Inflammatory macrophage treated with lipopolysaccharide for 4 hours (primary cell): ENCODE measurements around the gene LYRM2.
"Not testable (repeated sequence)": the region's sequence is repeated elsewhere in the genome, so short reads cannot be mapped to it uniquely, and the experiment has no call there.

Experiments used
- DNase-seq: peaks from one replicate; pipeline ENCODE4 v3.0.0-alpha.2; 2020

LYRM2 gene

DNA sequence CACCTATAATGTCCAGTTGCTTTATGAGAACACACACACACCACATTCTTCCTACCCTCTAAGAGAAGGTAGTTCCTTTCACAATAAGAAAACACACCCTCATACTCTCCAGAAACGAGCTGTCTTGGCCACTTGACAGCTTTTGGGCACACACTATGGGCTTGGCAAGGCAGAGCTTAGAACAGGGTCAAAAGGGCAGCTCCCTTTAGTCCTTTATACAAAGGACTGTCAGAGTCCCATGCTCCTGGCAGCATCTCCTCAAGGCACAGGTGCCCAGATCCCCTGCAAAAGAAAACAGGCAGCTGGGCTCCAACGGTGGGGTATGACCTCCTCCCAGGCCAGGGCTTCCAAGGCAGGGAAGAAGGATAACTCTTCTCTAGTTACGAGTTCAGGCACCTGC lies 4.9 kb upstream of the LYRM2 start:
- no peak for DNase-seq

DNA sequence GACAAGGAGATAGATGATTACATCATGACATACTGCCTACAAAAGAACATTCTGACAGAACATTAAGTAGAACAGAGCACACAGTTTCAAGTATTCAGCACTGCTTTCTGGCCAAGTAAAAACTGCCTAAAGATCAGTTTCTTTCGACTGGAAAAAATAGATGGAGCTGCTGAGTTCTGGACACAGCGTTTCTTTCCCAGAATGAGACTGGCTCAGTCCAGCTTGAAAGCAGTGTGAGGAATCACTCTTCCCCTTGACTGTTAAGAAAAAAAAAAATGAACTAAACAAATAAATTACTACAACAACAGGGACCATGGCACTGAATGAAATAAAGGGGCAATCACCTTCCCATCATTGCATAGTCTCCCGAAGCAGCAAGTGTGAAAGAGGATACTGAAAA lies 4.4 kb upstream of the LYRM2 start:
- DNase-seq: no peak

- DNase-seq: not testable (repeated sequence)
Measured at GRCh38 chr6:89641581-89641980, 3.0 kb upstream of the LYRM2 start.

GRCh38 chr6:89640804-89641203 lies 2.3 kb upstream of the LYRM2 start:
- no peak for DNase-seq

GRCh38 chr6:89637960-89638319 lies 607 bp downstream of the LYRM2 start:
- DNase-seq: no peak

- DNase-seq: not testable (repeated sequence)
Measured at GRCh38 chr6:89636412-89636811, 2.1 kb downstream of the LYRM2 start.

DNA sequence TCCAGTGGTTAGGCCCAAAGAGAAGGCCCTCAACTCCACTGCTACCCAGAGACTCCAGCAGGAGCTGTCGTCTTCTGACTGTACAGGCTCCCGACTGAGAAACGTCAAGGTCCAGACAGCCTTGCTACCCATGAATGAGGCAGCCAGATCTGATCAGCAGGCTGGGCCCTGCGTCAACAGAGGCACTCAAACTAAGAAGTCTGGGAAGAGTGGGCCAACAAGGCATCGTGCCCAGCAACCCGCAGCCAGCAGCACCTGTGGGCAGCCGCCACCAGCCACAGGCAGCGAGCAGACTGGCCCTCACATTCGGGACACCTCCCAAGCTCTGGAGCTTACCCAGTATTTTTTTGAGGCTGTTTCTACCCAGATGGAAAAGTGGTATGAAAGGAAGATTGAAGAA lies 8.1 kb downstream of the LYRM2 start:
- no peak for DNase-seq

DNA sequence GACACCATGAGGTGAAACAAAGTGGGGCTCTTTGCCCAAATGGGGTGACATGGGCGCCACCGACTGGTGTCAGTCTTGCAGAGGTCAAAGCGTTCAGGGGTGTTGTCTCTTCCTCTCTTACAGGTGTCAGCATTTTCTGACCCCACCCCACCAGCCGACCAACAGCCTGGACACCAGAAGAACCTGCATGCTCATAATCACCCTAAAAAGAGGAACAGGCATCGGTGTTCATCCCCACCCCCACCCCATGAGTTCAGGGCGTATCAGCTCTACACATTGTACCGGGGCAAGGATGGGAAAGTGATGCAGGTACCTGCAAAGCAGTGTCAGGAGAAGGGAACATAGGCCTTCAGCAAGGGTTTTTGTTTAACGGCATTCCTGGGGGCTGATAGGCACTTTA lies 14.8 kb downstream of the LYRM2 start:
- DNase-seq: no peak

GRCh38 chr6:89619567-89619966 lies 19.0 kb downstream of the LYRM2 start:
- DNase-seq: no peak

DNA sequence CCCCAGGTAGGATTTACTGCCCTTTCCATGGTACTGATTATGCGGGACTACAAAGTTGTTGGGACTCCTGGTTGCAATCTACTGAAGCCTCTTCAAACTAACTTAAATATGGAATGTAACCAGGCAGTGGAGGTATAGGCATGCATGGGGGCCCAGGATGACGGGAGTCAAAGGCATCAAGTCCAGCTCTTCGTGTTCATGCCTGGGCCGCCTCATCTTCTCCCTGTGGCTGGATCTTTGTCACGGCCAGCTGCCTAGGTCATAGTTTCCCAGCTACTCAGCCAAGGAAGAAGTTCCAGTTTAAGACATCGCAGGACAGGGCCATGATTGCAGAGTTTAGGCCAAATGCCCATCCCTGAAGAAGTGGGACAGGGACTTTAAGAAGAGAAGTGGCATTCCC lies 20.5 kb downstream of the LYRM2 start:
- no peak for DNase-seq

- no peak for DNase-seq
Measured at GRCh38 chr6:89616531-89616930, 22.0 kb downstream of the LYRM2 start.

GRCh38 chr6:89615882-89616281 lies 22.7 kb downstream of the LYRM2 start:
- no peak for DNase-seq

GRCh38 chr6:89613790-89614189 lies 24.8 kb downstream of the LYRM2 start:
- no peak for DNase-seq

- no peak for DNase-seq
Measured at GRCh38 chr6:89612121-89612520, 26.4 kb downstream of the LYRM2 start.

GRCh38 chr6:89611666-89612065 lies 26.9 kb downstream of the LYRM2 start:
- DNase-seq: no peak

DNA sequence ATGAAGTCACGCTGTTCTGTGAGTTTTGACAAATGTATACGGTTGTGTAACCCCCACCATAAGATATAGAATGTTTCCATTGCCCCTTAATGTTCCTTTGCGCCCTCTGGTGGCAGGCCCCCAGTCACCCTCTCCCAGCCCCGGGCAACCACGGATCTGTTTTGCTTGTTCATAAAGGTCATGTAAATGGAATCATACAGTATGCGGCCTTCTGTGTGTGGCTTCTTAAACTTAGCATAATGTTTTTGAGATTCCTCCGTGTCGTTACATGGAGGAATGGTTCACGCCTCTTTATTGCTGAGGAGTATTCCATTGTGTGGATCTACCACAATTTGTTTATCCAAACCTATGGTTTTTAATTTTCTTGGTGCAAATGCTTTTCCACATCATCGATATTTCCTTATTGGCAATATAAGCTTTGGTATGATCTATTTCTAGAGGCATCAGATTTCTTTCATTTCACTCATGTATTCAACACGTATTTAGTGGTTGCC lies 28.4 kb downstream of the LYRM2 start:
- peak; percentile 68 for DNase-seq

DNA sequence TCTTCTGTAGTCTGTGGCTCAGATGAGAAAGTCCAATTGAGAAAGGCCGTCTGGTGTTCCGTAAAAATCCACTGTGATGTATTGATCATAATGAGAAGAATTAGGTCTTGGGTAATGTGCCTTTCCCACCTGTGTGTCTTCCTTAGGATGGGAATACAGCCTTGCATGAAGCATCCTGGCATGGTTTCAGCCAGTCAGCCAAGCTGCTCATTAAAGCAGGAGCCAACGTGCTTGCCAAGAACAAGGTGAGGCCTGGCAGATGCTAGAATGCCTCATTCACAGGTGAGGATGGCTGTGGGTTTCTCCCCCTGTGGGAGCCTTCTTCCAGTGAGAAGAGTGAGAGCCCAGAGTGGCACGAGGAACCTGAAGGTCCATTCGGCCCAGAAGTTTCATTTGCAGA lies 32.7 kb downstream of the LYRM2 start:
- DNase-seq: no peak

DNA sequence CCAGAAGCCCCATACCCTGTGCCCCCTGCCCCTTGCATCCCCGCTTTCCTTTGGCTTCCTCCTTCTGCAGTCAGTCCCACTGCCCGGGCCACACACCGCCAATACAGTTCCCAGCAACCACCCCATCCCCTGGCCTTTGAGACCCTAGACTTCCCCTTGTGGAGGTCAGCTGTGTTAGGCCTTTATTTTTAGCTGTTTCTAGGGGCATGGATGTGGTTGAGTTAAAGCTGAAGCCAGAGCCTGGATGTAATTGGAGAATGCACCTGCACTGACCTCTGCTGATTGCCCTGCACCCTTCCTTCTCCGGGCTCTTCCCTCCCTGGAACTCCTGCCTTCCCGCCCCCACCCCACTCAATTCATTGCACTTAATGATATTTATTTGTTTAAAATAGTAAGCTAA lies 33.9 kb downstream of the LYRM2 start:
- no peak for DNase-seq

- no peak for DNase-seq
Measured at GRCh38 chr6:89602166-89602565, 36.4 kb downstream of the LYRM2 start.

DNA sequence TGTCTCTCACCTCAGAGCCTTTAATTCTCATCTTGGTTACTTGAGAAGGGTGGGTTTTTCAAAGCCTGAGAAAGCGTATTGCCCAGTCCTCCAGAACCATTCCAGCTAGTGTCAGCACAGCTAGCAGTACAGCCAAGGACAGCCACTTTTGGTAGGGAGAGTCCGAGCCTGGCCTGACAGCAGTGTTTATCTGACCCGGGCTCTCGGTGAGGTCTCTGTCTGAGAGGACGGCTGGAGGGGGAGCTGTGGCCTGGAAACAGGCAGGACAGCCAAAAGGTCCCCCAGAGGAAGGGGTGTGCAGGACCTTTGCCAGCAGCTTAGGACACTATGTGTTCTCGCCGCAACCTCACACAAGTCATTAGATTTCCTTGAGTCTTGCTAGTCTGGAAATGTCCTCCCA lies 38.8 kb downstream of the LYRM2 start:
- no peak for DNase-seq

- peak; percentile 9 for DNase-seq
Measured at GRCh38 chr6:89597988-89598387, 40.6 kb downstream of the LYRM2 start.

GRCh38 chr6:89597372-89597771 lies 41.2 kb downstream of the LYRM2 start:
- DNase-seq: no peak

DNA sequence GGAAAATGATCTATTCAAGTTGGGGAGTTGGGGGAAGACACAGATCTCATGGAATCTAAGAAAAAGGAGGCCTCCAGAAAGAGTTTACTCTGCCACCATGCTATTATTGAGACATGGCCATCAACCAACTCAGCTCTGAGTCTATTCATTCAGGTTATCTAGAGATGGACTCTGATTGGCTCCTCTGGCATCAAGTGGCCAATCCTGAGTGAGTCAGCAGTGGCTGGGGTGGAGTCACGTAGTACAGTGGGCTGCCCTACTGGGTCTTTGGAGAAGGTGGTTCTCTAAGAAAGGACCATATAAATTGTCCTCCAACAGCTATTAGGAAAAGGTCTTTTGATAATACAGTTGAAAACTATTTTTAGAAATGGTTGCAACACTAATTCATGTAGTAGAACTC lies 42.1 kb downstream of the LYRM2 start:
- no peak for DNase-seq

DNA sequence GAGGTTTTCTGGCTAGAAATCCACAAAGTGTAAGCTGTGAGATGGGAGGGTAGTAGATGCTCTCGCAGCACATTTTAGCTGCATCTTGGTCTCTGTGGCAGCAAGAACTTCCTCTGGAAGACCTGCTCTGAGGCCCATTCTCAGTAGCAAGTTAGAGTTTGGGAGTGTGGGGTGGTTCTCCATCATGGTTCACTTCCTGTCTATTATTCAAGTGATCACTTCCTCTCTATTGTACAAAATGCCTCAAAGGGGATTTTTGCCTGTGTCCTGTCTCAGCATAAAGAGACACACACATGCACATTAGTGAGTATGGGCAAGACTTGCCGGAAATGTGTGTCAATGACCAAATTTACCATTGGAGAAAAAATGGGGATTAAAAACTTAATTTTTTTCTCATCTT lies 42.5 kb downstream of the LYRM2 start:
- peak; percentile 46 for DNase-seq

GRCh38 chr6:89591745-89592144 lies 46.8 kb downstream of the LYRM2 start:
- no peak for DNase-seq

- DNase-seq: no peak
Measured at GRCh38 chr6:89590133-89590532, 48.4 kb downstream of the LYRM2 start.
